B cell (primary cell): ENCODE measurements around the gene RTN4RL2. TPM values are rescaled to one million over a fixed set of nuclear protein-coding genes. Genes with fewer than 3 reads are reported as not detected.

Source experiments
- ATAC-seq: fragments of 200-7000 bp; cut with Tn5 transposase; one replicate; pipeline ENCODE4 v1.10.0; 2021; ENCODE audit warnings: low read depth, mild to moderate bottlenecking, moderate number of reproducible peaks, moderate library complexity
- CTCF ChIA-PET: fragments of 350-600 bp; sonication (Branson Sonifier 250); formaldehyde crosslinking; loops from one replicate; lab custom pipeline; 2021; ENCODE audit warnings: antibody characterized with exemption, inconsistent platforms; lab: Charles Lee
- POLR2A ChIA-PET: fragments of 350-600 bp; sonication (Branson Sonifier 250); formaldehyde crosslinking; loops from one replicate; lab custom pipeline; 2021; ENCODE audit warnings: antibody characterized with exemption; lab: Charles Lee
- DNase-seq: peaks from one replicate; pipeline ENCODE4 v3.0.0; 2013
- H2AFZ ChIP-seq: 2 replicates; pipeline ENCODE4 v1.6.1; 2012; ENCODE audit warnings: mild to moderate bottlenecking, low read depth, low read length; ENCODE audit not compliant: insufficient read depth, poor library complexity, severe bottlenecking
- H3K27ac ChIP-seq, 2 donors: 1 replicate in 1 of 2; 2 replicates in 1 of 2; pipeline ENCODE4 v1.5.1; 2012 to 2013; ENCODE audit warnings: low read length in 2 of 2, mild to moderate bottlenecking in 2 of 2, moderate library complexity in 1 of 2
- H3K27me3 ChIP-seq, 4 experiments: fragments of 200-600 bp in 1 of 4; sonication (generic) in 1 of 4; replicated peaks in 1 of 4; 1 replicate in 2 of 4; 2 replicates in 2 of 4; pipeline versions ENCODE4 v1.6.1 to v1.7.0; 2013 to 2016; ENCODE audit warnings: low read length in 3 of 4, mild to moderate bottlenecking in 2 of 4, mixed read lengths in 1 of 4, moderate library complexity in 1 of 4; ENCODE audit not compliant: insufficient read depth in 4 of 4, control insufficient read depth in 3 of 4; ENCODE audit errors: control extremely low read depth in 1 of 4
- H3K36me3 ChIP-seq, 2 experiments: replicated peaks in 1 of 2; 1 replicate in 1 of 2; 2 replicates in 1 of 2; pipeline versions ENCODE4 v1.6.1 to v1.7.1; 2013; ENCODE audit warnings: low read length in 1 of 2; ENCODE audit not compliant: insufficient read depth in 2 of 2, control insufficient read depth in 1 of 2; ENCODE audit errors: control extremely low read depth in 1 of 2, extremely low read depth in 1 of 2
- H3K4me1 ChIP-seq, 2 donors: fragments of 200-600 bp in 1 of 2; sonication (generic) in 1 of 2; 1 replicate in 1 of 2; 2 replicates in 1 of 2; pipeline versions ENCODE4 v1.5.1 to v1.6.1; 2013 to 2017; ENCODE audit warnings: low read length in 2 of 2; ENCODE audit not compliant: control insufficient read depth in 2 of 2, insufficient read depth in 2 of 2
- H3K4me2 ChIP-seq: replicated peaks from 2 replicates; pipeline ENCODE3; 2012; ENCODE audit warnings: mild to moderate bottlenecking, low read depth, low read length; ENCODE audit not compliant: poor library complexity, severe bottlenecking
- H3K4me3 ChIP-seq, 5 experiments: fragments of 200-600 bp in 1 of 5; sonication (generic) in 1 of 5; 1 replicate in 3 of 5; 2 replicates in 2 of 5; pipeline versions ENCODE4 v1.5.1 to v1.7.0; 2011 to 2016; ENCODE audit warnings: low read length in 4 of 5, mild to moderate bottlenecking in 4 of 5, low read depth in 2 of 5, control low read depth in 1 of 5, moderate library complexity in 1 of 5; ENCODE audit not compliant: insufficient read depth in 1 of 5; ENCODE audit errors: control extremely low read depth in 1 of 5, extremely low read depth in 1 of 5
- H3K79me2 ChIP-seq: fragments of 200-600 bp; sonication (generic); one replicate; pipeline ENCODE4 v1.6.0; 2016; ENCODE audit warnings: low read length; ENCODE audit not compliant: control insufficient read depth, insufficient read depth
- H3K9ac ChIP-seq: fragments of 200-600 bp; sonication (generic); 2 replicates; pipeline ENCODE4 v1.6.1; 2017; ENCODE audit warnings: mild to moderate bottlenecking, low read length, moderate library complexity
- H3K9me3 ChIP-seq, 3 donors: one replicate each; pipeline versions ENCODE4 v1.6.1 to v1.7.1; 2013; ENCODE audit warnings: low read length in 2 of 3; ENCODE audit not compliant: control insufficient read depth in 2 of 3, insufficient read depth in 1 of 3; ENCODE audit errors: control extremely low read depth in 1 of 3
- H4K20me1 ChIP-seq: 2 replicates; pipeline ENCODE4 v1.6.0; 2012; ENCODE audit warnings: mild to moderate bottlenecking, low read length; ENCODE audit not compliant: insufficient read depth, control insufficient read depth, poor library complexity, severe bottlenecking
- H3K27ac Mint-ChIP-seq: one replicate; pipeline ENCODE4 v1.8.0; 2021; ENCODE audit warnings: mixed read lengths
- H3K27me3 Mint-ChIP-seq: one replicate; pipeline ENCODE4 v1.8.0; 2021; ENCODE audit warnings: mixed read lengths
- H3K4me1 Mint-ChIP-seq: one replicate; pipeline ENCODE4 v1.8.0; 2021; ENCODE audit warnings: mixed read lengths
- H3K4me3 Mint-ChIP-seq: one replicate; pipeline ENCODE4 v1.8.0; 2021; ENCODE audit warnings: mixed read lengths
- H3K9me3 Mint-ChIP-seq: one replicate; pipeline ENCODE4 v1.8.0; 2022; ENCODE audit warnings: mixed read lengths; ENCODE audit not compliant: insufficient read depth
- EZH2 ChIP-seq: IDR thresholded peaks from 2 replicates; pipeline ENCODE4 v1.6.1; 2012; ENCODE audit warnings: borderline replicate concordance, low read depth, mild to moderate bottlenecking, moderate library complexity, low read length; ENCODE audit not compliant: insufficient read depth, poor library complexity, severe bottlenecking
- WGBS: methylation state at CpG from one replicate; pipeline ENCODE4 v1.1.5; 2013; ENCODE audit warnings: missing lambda C conversion rate; ENCODE audit not compliant: insufficient coverage; 5-methylcytosine and 5-hydroxymethylcytosine counted together
- intact Hi-C: fragments of 100-400 bp; cut with micrococcal nuclease; formaldehyde crosslinking; loops from one replicate; pipeline ENCODE4 v1.10.0; 2022
- polyA plus RNA-seq: library from polyadenylated mRNA; depleted of rRNA; stranded (reverse); fragments of >200 nt; gene quantifications from 2 replicates; pipeline ENCODE4 v1.2.3, GENCODE V29; 2012
- total RNA-seq, 2 donors: library from RNA; stranded (reverse); fragments of 120-200 nt in 1 of 2; gene quantifications; 1 replicate in 1 of 2; 2 replicates in 1 of 2; pipeline versions ENCODE4 v1.2.3 to v1.2.4, GENCODE V29; 2013 to 2022
- TF ChIP-seq, protein P1 (sequence below): fragments of 200-600 bp; IDR thresholded peaks from one replicate; pipeline ENCODE4 v1.8.0; 2022; ENCODE audit warnings: antibody characterized with exemption, mild to moderate bottlenecking

RTN4RL2 gene
- total and polyA plus RNA-seq, 2 donors (not counting 1 experiment from before 2014, with no cell fraction given): 0.12 to 0.13 TPM

DNA sequence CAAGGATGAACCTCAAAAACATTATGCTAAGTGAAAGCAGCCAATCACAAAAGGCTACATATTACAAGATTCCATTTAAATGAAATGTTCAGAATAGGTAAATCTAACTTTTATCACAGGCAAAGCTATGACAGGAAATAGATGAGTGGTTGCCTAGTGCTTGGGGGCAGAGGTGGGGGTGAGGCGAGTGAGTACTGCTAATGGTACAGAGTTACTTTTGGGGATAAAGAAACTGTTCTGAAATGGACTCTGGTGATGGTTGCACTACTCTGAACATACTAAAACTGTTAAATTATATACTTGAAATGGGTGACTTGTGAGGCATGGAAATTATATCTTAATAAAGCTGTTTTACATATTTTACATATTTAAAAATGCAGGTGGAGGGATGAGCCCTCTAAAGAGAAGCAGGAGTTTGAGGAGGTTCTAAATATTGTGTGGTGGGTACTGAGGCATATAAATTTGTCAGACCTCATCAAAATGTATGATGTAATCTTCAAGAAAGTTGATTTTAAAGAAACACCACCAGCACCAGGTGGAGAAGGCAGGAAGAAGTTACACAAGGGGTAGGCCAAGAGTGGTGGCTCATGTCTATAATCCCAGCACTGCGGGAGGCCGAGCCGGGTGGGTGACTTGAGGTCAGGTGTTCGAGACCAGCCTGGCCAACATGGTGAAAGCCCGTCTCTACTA lies 51.6 kb downstream of the RTN4RL2 start:
- WGBS: no CpG with 5 or more reads among the region's 6 CpGs
- ATAC-seq (no peak), DNase-seq (peak; percentile 22)
- H3K79me2 ChIP-seq: no peaks in the 10 kb centered on the region
- Mint-ChIP-seq H3K27ac (peak overlapping the region; percentile 29), H3K4me3 (no peak overlapping the region), H3K4me1 (peaks cover 30% of the 10 kb centered on the region), H3K9me3 (no peaks in the 10 kb centered on the region), H3K27me3 (no peaks in the 10 kb centered on the region)
- no peak for TF ChIP-seq EZH2
- TF ChIP-seq, protein P1, sequence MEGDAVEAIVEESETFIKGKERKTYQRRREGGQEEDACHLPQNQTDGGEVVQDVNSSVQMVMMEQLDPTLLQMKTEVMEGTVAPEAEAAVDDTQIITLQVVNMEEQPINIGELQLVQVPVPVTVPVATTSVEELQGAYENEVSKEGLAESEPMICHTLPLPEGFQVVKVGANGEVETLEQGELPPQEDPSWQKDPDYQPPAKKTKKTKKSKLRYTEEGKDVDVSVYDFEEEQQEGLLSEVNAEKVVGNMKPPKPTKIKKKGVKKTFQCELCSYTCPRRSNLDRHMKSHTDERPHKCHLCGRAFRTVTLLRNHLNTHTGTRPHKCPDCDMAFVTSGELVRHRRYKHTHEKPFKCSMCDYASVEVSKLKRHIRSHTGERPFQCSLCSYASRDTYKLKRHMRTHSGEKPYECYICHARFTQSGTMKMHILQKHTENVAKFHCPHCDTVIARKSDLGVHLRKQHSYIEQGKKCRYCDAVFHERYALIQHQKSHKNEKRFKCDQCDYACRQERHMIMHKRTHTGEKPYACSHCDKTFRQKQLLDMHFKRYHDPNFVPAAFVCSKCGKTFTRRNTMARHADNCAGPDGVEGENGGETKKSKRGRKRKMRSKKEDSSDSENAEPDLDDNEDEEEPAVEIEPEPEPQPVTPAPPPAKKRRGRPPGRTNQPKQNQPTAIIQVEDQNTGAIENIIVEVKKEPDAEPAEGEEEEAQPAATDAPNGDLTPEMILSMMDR: no peak
- H3K4me2 ChIP-seq: no peak overlapping the region
- no peaks in the 10 kb centered on the region for H3K36me3 ChIP-seq
- H3K9me3 ChIP-seq: no peaks in the 10 kb centered on the region
- CTCF ChIA-PET: interaction anchor here (1.3 to 2.1 kb wide), 4 partner anchors 14 to 55 kb away, joined by 3 to 18 read pairs (median 8); no protein-coding TSS in a partner anchor
- no peaks in the 10 kb centered on the region for H4K20me1 ChIP-seq
- peaks cover 6 to 22% of the 10 kb centered on the region in 2 donors for H3K4me1 ChIP-seq
- peak overlapping the region; percentile 11 for H2AFZ ChIP-seq
- POLR2A ChIA-PET: no interaction called here
- no peak overlapping the region for H3K4me3 ChIP-seq
- no peaks in the 10 kb centered on the region for H3K27me3 ChIP-seq
- H3K27ac ChIP-seq: peak overlapping the region in 1 of 2 donors; percentile 46
- intact Hi-C loops: no loop called here
- H3K9ac ChIP-seq: no peak overlapping the region
